ENCODE results near the gene CCDC24.
A peak's percentile ranks its signal among the peaks of the same experiment; 100 is the strongest.

CCDC24 gene

GRCh38 chr1:43991476-43992231 lies at the start of gene CCDC24:
Gene CCDC24, plus strand, starts transcription at chr1:43991599. Its CDS starts 280 bp downstream, at chr1:43991879.
- DNase-seq (ENCODE audit: low read depth in 1 of 2, low spot score in 1 of 2) = peak; percentile 37 to 67

GRCh38 chr1:43942411-43942810 lies 49.0 kb upstream of the CCDC24 start:
- DNase-seq (ENCODE audit: low read depth in 1 of 2, low spot score in 1 of 2) = no peak

- no peak for DNase-seq (ENCODE audit: low read depth in 1 of 2, low spot score in 1 of 2)
Observed at GRCh38 chr1:43944860-43945259, 46.5 kb upstream of the CCDC24 start.

- DNase-seq (ENCODE audit: low read depth in 1 of 2, low spot score in 1 of 2) = no peak
Observed at GRCh38 chr1:43945674-43946235, 45.6 kb upstream of the CCDC24 start.

- DNase-seq (ENCODE audit: low read depth in 1 of 2, low spot score in 1 of 2) = peak; percentile 85 to 91
Observed at GRCh38 chr1:43946236-43947060, 45.0 kb upstream of the CCDC24 start, which contains the start of gene IPO13. Gene IPO13, plus strand, starts transcription at chr1:43946950. Its CDS starts 651 bp downstream, at chr1:43947601.

GRCh38 chr1:43947061-43947873 lies 44.1 kb upstream of the CCDC24 start:
- DNase-seq (ENCODE audit: low read depth in 1 of 2, low spot score in 1 of 2) = no peak

GRCh38 chr1:43947874-43948437 lies 43.4 kb upstream of the CCDC24 start:
- no peak for DNase-seq (ENCODE audit: low read depth in 1 of 2, low spot score in 1 of 2)

GRCh38 chr1:43949678-43950077 lies 41.7 kb upstream of the CCDC24 start:
- no peak for DNase-seq (ENCODE audit: low read depth in 1 of 2, low spot score in 1 of 2)

- DNase-seq (ENCODE audit: low read depth in 1 of 2, low spot score in 1 of 2) = no peak
Observed at GRCh38 chr1:43951021-43951985, 40.1 kb upstream of the CCDC24 start.

- no peak for DNase-seq (ENCODE audit: low read depth in 1 of 2, low spot score in 1 of 2)
Observed at GRCh38 chr1:43952731-43953346, 38.6 kb upstream of the CCDC24 start.

- no peak for DNase-seq (ENCODE audit: low read depth in 1 of 2, low spot score in 1 of 2)
Observed at GRCh38 chr1:43953361-43953760, 38.0 kb upstream of the CCDC24 start.

- DNase-seq (ENCODE audit: low read depth in 1 of 2, low spot score in 1 of 2) = no peak
Observed at GRCh38 chr1:43954036-43954435, 37.4 kb upstream of the CCDC24 start.

- no peak for DNase-seq (ENCODE audit: low read depth in 1 of 2, low spot score in 1 of 2)
Observed at GRCh38 chr1:43956234-43956633, 35.2 kb upstream of the CCDC24 start.

- no peak for DNase-seq (ENCODE audit: low read depth in 1 of 2, low spot score in 1 of 2)
Observed at GRCh38 chr1:43957407-43958040, 33.9 kb upstream of the CCDC24 start.

GRCh38 chr1:43958351-43959255 lies 32.8 kb upstream of the CCDC24 start:
- no peak for DNase-seq (ENCODE audit: low read depth in 1 of 2, low spot score in 1 of 2)

- no peak for DNase-seq (ENCODE audit: low read depth in 1 of 2, low spot score in 1 of 2)
Observed at GRCh38 chr1:43960798-43961197, 30.6 kb upstream of the CCDC24 start.

GRCh38 chr1:43961692-43962091 lies 29.7 kb upstream of the CCDC24 start:
- no peak for DNase-seq (ENCODE audit: low read depth in 1 of 2, low spot score in 1 of 2)

- no peak for DNase-seq (ENCODE audit: low read depth in 1 of 2, low spot score in 1 of 2)
Observed at GRCh38 chr1:43962324-43962723, 29.1 kb upstream of the CCDC24 start.

Measured in activated T-helper 1 cell treated with anti-CD3 and anti-CD28 coated beads, Interleukin-2, amount 50 U/mL, for 16 hours (primary cell).